PFSK-1 (cell line): Measurements from ENCODE around the gene SMIM1.

Source experiments
- FOXP2 ChIP-seq: optimal IDR thresholded peaks from 2 replicates; pipeline ENCODE3; 2011; ENCODE audit warnings: borderline replicate concordance, control low read depth, inconsistent platforms; ENCODE audit not compliant: insufficient read depth; ENCODE audit errors: extremely low read length, extremely low read depth
- POLR2AphosphoS5 ChIP-seq: IDR thresholded peaks from 2 replicates; pipeline ENCODE4 v1.6.1; 2012; ENCODE audit warnings: low read depth, mild to moderate bottlenecking, control low read depth, low read length, moderate library complexity
- REST ChIP-seq, 2 experiments: IDR thresholded peaks; 2 replicates each; pipeline versions ENCODE4 v1.6.1 to v1.8.0; 2011 to 2012; ENCODE audit warnings: low read depth in 2 of 2, low read length in 2 of 2, control low read depth in 1 of 2, inconsistent platforms in 1 of 2, mild to moderate bottlenecking in 1 of 2, moderate library complexity in 1 of 2; ENCODE audit not compliant: insufficient read depth in 1 of 2
- SIN3A ChIP-seq: IDR thresholded peaks from 2 replicates; pipeline ENCODE4 v1.6.1; 2012; ENCODE audit warnings: mild to moderate bottlenecking, low read length, moderate library complexity, borderline replicate concordance; ENCODE audit not compliant: insufficient read depth
- TAF1 ChIP-seq: IDR thresholded peaks from 2 replicates; pipeline ENCODE4 v1.6.1; 2012; ENCODE audit warnings: low read length, control low read depth, borderline replicate concordance; ENCODE audit not compliant: insufficient read depth

The SMIM1 gene

DNA sequence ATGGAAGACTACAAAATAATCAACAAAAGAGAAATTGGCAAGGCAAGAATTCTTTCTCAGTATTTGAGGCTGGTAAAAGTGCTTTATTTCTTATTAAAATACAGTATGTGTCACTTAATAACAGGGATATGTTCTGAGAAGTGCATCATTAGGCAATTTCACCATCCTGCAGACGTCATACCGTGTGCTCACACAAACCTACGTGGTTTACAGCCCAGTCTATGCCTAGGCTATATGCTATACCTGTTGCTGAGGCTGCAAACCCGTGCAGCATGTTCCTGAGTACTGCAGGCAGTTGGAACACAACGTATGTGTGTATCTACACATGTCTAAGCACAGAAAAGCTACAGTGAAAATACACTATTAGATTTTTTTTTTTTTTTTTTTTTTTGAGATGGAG, 23.0 kb upstream of the SMIM1 start:
- no peak for TF ChIP-seq REST (IDR thresholded peaks at IDR 0.05; ENCODE audit: insufficient read depth in 1 of 2, low read depth in 2 of 2, low read length in 2 of 2)
- no peak for TF ChIP-seq POLR2AphosphoS5
- no peak for TF ChIP-seq TAF1
- TF ChIP-seq FOXP2 = no peak
- TF ChIP-seq SIN3A = no peak

GRCh38 chr1:3750741-3751140, 21.8 kb upstream of the SMIM1 start:
- no peak for TF ChIP-seq SIN3A
- no peak for TF ChIP-seq FOXP2
- TF ChIP-seq POLR2AphosphoS5 = no peak
- TF ChIP-seq TAF1 = no peak

- TF ChIP-seq FOXP2 (no peak), POLR2AphosphoS5 (no peak), SIN3A (no peak), TAF1 (no peak), REST (IDR thresholded peaks at IDR 0.05; ENCODE audit: insufficient read depth in 1 of 2, low read depth in 2 of 2, low read length in 2 of 2) (no peak)
Measured at GRCh38 chr1:3752400-3752945, 20.1 kb upstream of the SMIM1 start, which contains the start of gene CCDC27. Gene CCDC27, plus strand, starts transcription at chr1:3752450. Its CDS starts 32 bp downstream, at chr1:3752482.

DNA sequence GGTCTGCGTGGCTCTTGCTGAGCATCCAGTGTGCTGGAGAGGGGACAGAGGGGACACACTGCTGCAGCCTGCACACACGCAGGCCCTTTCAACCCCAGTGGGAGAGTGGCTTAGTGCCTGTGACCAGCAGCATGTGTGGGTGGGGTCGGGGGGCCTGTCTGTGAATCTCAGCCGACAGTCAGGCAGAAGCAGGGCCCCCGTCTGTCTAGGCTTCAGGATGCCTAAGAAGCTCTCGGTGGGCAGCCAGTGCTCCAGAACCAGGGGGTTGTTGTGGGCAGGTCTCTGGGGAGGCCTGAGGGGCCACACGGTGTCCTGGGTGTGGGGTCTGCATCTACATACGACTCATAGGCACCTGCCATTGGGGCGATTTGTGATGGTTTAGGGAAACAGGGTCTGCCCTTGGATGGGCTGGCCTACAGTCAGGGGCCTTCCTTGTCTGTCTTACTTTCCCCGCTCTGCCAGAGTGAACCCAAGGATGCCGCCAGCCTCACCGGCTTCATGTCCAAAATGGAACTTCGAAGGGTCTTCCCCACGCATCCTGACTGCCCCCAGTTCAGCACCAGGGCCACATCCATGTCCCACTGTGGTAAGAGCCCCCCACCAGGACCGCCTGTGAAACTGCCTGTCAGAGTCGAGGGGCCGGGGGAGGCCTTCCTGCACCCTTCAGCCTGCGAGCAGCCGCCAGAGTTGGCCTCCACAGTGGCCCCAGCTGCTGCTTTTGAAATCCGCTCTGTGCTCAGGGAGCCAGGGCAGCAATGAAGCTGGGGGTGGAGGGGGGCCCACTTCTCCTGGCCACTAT, 18.7 kb upstream of the SMIM1 start:
- TF ChIP-seq FOXP2 (no peak), POLR2AphosphoS5 (no peak), SIN3A (no peak), TAF1 (no peak), REST (IDR thresholded peaks at IDR 0.05; ENCODE audit: insufficient read depth in 1 of 2, low read depth in 2 of 2, low read length in 2 of 2) (no peak)

GRCh38 chr1:3756394-3756793, 16.2 kb upstream of the SMIM1 start:
- no peak for TF ChIP-seq REST (IDR thresholded peaks at IDR 0.05; ENCODE audit: insufficient read depth in 1 of 2, low read depth in 2 of 2, low read length in 2 of 2)
- no peak for TF ChIP-seq TAF1
- TF ChIP-seq FOXP2 = no peak
- TF ChIP-seq SIN3A = no peak
- TF ChIP-seq POLR2AphosphoS5 = no peak
